ENCODE data around the gene CAPN3.

The CAPN3 gene

GRCh38 chr15:42358141-42358540, 1.2 kb upstream of the CAPN3 start:
- no peak for DNase-seq

DNA sequence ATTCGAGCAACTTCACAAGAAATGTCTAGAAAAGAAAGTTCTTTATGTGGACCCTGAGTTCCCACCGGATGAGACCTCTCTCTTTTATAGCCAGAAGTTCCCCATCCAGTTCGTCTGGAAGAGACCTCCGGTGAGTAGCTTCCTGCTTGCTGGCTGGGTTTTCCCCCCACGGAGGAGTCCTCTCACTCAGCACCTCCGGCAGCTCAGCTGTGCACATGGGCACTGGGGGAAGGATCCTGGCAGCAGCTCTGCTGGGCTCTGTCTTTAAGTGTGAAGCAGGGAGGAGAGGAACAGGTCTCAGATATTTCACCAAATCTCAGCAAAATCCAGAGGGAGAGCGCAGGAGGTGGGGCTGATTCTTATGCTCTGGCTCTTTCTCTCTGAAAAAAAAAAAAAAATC, 684 bp downstream of the CAPN3 start:
- no peak for DNase-seq

DNA sequence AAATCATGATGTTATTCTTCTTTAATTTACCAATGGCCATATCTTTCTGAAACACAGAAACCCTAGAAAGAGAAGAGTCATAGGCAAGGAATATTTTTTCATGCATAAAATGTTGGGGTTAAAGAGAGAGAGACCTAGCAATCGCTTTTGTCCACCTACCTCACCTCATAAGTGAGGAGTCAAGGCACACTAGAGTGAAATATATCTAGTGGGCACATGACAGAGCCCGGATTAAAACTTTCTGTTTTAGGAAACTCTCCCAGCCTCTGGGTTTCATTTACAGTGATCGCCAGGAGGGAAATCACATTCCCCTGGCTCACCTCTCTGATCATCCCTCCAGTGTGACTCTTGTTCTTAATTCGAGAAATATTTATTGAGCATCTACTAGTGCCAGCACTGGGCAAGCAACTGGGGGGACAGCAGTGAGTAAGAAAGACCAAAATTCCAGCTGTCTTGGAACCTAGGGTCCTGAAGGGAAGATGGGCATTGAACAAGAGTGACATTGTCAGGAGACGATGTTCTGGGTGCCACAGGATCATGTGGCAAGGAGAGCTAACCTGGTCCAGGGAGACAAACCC, 1.3 kb downstream of the CAPN3 start:
- no peak for DNase-seq

GRCh38 chr15:42363487-42363886, 4.2 kb downstream of the CAPN3 start:
- DNase-seq: no peak

DNA sequence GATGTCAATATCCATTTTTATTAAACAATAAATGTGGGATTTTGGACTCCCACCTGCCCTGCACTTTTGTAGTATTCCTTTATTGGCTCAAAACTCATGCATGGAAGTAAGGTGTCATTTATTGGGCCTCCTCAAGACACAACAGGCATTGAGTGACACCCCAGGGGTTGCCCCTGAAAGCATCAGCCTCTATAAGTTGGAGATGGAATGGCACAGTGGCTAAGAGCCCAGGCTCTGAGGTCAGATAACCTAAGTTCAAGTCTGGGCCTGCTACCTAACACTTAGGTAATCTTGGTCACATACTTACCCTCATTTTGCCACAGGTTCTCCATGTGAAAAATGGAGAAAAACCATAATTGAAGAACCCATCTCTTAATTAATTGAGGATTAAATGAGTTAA, 4.6 kb downstream of the CAPN3 start:
- DNase-seq: no peak

DNA sequence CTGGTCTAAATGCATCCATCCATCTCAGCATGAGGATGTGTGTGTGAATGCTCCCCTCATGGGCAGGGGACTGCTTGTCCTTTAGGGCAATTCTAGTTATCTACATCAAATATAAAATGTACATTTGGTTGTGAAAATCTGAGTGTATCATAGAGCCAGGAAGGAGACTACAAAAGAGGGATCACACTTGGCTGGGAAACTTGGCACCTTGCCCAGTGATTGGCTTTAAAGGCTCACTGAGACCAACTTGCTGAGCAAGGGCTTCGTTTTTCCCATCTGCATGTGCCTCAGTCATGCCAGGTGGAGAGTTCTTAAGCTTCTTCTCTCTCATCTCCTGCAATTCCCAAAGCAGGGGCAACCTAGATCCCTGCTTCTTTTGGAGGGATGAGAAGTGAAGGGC, 5.2 kb downstream of the CAPN3 start:
- DNase-seq: no peak

DNA sequence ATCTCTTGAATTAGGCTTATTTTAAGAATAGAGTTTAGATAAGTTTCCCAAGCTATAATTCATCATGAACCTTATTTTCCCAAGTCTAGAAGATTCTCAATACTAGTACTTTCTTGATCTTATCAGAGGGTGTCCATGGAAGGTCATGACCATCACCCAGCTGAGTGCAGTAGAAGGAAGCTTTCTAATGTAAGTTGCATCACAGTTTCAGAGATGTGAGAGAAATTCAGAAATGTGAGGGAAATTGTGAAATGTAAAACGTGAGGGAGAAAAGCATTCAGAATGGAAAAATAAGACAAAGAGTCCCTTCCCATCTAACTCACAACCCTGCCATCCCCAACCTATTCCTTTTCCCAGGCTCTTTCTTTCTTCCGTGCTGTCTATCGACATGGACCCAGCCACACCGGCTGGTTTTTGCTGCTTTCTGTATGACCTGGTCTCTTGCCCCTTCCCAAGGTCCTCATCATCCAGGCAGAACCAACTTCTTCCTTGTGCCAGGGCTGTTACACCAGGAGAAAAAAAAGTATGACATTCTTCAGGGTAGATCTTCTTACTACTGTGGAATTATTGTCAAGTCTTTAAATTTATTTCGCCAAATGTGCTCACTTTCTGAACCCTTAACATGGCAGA, 6.7 kb downstream of the CAPN3 start:
- no peak for DNase-seq

GRCh38 chr15:42367041-42367440, 7.7 kb downstream of the CAPN3 start:
- DNase-seq: no peak

GRCh38 chr15:42368096-42368495, 8.8 kb downstream of the CAPN3 start:
- DNase-seq: no peak

DNA sequence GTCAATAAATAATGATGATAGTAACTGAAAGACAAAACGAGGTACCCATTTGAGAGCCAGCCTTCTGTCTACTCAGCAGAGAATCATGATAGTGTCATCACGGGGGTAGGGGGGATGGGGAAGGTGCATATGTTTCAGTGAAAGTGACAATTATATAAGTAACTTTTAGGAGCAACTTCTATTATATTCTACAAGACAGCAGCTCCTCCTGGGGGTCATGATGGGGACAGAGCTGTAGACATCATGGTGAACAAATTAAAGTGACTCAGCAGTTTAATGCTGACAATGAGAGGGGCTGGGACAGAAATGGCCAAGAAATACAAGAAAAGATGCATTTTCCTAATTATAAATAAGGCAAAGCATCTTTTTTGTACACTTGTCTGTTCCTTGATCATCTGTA, 11.8 kb downstream of the CAPN3 start:
- DNase-seq: no peak

- no peak for DNase-seq
These were observed 14.0 kb downstream of the CAPN3 start for GRCh38 chr15:42373274-42373673.

- DNase-seq: no peak
These were observed 14.6 kb downstream of the CAPN3 start for GRCh38 chr15:42373936-42374335.

GRCh38 chr15:42374810-42375209, 15.5 kb downstream of the CAPN3 start:
- no peak for DNase-seq

- DNase-seq: no peak
These were observed 16.0 kb downstream of the CAPN3 start for GRCh38 chr15:42375252-42375651.

GRCh38 chr15:42375941-42376340, 16.6 kb downstream of the CAPN3 start:
- no peak for DNase-seq

DNA sequence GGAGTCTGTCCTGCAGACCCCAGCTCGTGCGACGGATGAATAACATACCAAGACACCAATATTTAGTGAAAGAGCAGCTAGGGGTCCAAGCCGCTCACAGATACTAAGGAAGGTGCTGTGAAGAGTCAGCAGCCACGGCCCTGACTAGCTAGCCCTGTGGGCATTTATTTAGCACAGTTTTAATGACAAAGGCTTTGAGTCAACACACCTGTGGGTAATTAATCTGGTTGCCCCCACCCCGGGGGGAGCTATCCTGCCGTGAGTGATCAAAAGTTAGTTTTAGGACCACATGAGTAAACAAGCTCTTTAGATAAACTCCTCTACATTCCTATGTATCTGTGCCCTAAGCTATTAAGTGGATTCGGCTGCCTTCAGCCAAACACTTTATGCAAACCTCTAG, 18.7 kb downstream of the CAPN3 start:
- DNase-seq: no peak

DNA sequence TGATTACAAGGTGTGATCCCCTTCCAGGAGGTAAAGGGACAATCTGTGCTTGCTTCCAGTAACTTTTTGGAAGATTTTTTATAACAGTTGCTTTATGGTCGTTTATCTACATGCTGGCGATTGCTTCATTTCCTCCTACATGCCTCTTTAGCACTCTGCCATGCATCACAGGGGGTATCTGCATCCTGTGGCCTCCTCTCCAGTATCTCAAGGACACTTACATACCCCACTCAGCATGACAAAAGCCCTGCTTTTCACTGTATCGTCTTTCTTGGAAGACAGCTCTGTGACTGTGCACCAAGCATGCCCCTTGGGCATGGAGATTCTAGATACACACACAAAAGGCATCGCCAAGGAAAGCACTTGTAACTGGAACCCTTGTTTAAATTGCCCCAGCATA, 25.3 kb downstream of the CAPN3 start:
- no peak for DNase-seq

DNA sequence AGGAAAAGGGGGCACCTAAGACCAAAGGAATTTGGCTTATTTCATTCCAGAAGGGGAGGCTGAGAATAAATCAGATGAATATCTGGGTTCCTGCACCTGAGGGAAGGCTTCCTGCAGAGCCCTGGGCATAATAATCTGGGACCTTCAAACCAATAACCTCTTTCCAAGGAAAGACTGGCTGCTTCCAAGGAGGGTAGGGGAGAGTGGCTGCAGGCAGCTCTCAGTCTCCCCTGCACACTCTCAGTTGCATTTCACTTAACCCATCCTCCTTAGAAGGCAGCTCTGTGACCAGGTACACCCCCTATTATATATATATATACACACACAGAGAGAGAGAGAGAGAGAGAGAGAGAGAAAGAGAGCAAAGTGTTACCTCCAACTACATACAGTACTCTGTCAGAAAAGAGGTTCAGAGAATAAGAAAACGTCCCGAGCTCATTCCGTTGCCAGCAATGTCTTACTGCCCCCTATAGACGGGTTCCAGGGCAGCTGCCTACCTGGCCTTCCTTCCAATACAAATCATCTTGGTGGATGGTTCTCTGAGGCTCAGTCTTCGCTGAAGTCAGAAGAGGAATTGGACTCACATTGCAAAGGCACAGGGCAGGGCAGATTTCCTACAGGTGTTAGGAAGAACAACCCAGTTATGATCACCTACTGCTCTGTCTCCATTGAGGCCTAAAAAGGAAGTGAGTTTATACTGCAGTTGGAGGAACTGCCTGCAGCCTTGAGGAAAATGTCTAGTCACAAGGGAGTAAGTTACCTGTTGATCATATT, 26.1 kb downstream of the CAPN3 start:
- no peak for DNase-seq

DNA sequence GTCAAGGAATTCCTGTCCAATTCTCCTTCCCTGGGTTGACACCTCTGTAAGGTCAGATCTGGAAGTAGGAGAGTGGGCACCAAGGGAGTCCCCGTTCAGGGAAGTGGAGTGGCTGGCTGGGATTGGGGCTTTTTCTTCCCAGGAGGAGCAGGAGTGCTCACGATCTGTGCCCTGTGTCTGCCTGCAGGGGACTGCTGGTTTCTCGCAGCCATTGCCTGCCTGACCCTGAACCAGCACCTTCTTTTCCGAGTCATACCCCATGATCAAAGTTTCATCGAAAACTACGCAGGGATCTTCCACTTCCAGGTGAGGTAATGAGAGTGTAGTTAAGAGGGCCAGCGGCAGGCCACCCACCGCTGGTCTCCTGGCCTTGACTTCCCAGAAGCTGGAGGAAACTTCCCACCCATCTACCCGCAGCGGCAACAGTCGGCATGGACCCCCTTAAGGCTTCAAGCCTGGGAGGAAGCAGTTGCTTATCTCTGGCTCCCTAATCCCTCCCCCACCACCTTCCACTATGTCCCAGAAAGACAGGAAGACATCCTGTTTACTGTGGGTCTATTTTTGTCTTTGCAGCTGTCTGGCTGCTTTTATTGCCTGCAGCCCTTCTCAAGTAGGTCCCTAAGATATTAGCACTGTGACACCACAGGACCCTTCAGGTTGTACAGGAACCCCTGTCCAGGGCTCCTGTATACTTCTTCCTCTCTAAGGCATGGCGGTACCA, 26.8 kb downstream of the CAPN3 start:
- no peak for DNase-seq

DNA sequence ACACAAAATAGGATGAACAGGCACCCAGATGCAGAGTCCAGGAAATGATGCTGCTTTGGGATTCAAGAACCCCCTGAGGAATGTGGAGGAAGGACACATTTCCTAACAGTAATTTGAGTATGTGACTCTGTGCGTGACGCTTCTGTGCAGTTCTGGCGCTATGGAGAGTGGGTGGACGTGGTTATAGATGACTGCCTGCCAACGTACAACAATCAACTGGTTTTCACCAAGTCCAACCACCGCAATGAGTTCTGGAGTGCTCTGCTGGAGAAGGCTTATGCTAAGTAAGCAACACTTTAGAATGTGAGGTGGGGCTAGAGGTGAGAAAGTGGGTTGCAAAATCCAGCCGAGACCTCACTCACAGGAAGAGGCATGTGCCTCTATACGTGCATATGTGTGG, 28.3 kb downstream of the CAPN3 start:
- no peak for DNase-seq

- DNase-seq: no peak
These were observed 33.2 kb downstream of the CAPN3 start for GRCh38 chr15:42392309-42393024.

DNA sequence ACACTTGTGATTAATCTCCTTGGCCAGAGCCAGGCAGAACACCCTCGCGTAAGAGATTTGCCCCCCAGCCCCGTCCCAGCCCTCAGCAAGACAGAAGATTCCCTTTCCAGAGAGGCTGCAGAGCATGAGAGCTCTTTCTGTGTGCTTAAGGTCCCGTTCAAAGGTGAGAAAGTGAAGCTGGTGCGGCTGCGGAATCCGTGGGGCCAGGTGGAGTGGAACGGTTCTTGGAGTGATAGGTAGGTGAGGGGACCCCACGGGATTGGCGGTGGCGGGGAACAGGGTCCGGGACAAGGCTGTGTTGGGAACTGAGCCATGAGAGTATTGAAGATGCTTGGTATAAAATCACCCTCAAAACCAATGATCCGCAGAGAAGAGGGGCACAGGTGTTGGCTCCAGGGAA, 34.8 kb downstream of the CAPN3 start:
- no peak for DNase-seq

- no peak for DNase-seq
These were observed 36.5 kb downstream of the CAPN3 start for GRCh38 chr15:42395838-42396237.

All from activated CD8-positive, alpha-beta memory T cell treated with anti-CD3 and anti-CD28 coated beads, Interleukin-2, amount 50 U/mL, for 4 hours (primary cell).